K562 (cell line): ENCODE data around the gene ABAT. TPM values are rescaled to one million over a fixed set of nuclear protein-coding genes. Genes with fewer than 3 reads are reported as not detected.

Experiments
- ATAC-seq: fragments of 200-7000 bp; cut with Tn5 transposase; 3 replicates; pipeline ENCODE4 v1.9.1; 2020; ENCODE audit warnings: moderate library complexity
- BruUV-seq: library from RNA; stranded (reverse); fragments of 400-500 nt; replicated peaks from 2 replicates; lab custom pipeline; 2021; lab: Mats Ljungman, UMichigan
- CTCF ChIA-PET: fragments of 300-600 bp; formaldehyde crosslinking; extraction: SDS; loops from one replicate; lab custom pipeline; 2021; ENCODE audit warnings: low intra/inter-chr PET ratio; lab: Yijun Ruan, JAX
- POLR2A ChIA-PET: fragments of 300-600, 350-650 bp; sonication (Branson Sonifier 250); formaldehyde crosslinking; extraction: SDS; loops from one replicate; lab custom pipeline; 2021; ENCODE audit warnings: antibody characterized with exemption, inconsistent platforms; lab: Yijun Ruan, JAX
- DNase-seq, 4 experiments: peaks; one replicate each; pipeline versions ENCODE4 v3.0.0 to v3.0.0-alpha.2; 2011 to 2018; ENCODE audit warnings: low spot score in 3 of 4, mixed read lengths in 3 of 4; ENCODE audit errors: extremely low read depth in 1 of 4
- FAIRE-seq: peaks from 2 replicates; lab custom pipeline; 2011; peaks lifted over from hg19 to GRCh38; lab: Jason Lieb, UNC
- H2AFZ ChIP-seq: 2 replicates; pipeline ENCODE4 v1.6.0; 2011; ENCODE audit warnings: low read depth, low read length, control low read depth, inconsistent platforms
- H3K27ac ChIP-seq: fragments of 200-600 bp; 3 replicates; pipeline ENCODE4 v1.8.0; 2011; ENCODE audit warnings: low read depth, mild to moderate bottlenecking, control low read depth, inconsistent platforms, low read length, moderate library complexity, mixed read lengths; ENCODE audit errors: extremely low read depth
- H3K27me3 ChIP-seq, 2 experiments: fragments of 300-600 bp in 1 of 2; 2 replicates in 1 of 2; 3 replicates in 1 of 2; pipeline versions ENCODE4 v1.6.0 to v1.8.0; 2011; ENCODE audit warnings: inconsistent platforms in 2 of 2, low read length in 2 of 2, mild to moderate bottlenecking in 1 of 2, mixed read lengths in 1 of 2, moderate library complexity in 1 of 2; ENCODE audit not compliant: control insufficient read depth in 2 of 2, insufficient read depth in 2 of 2
- H3K36me3 ChIP-seq: fragments of 300-600 bp; 3 replicates; pipeline ENCODE4 v1.8.0; 2011; ENCODE audit warnings: mild to moderate bottlenecking, low read length, inconsistent platforms; ENCODE audit not compliant: control insufficient read depth, insufficient read depth
- H3K4me1 ChIP-seq, 2 experiments: fragments of 200-600 bp in 1 of 2; replicated peaks in 1 of 2; 2 replicates in 1 of 2; 3 replicates in 1 of 2; pipeline versions ENCODE4 v1.5.1 to v1.8.0; 2011; ENCODE audit warnings: inconsistent platforms in 2 of 2, low read length in 2 of 2, mild to moderate bottlenecking in 1 of 2, mixed read lengths in 1 of 2, moderate library complexity in 1 of 2; ENCODE audit not compliant: control insufficient read depth in 2 of 2, insufficient read depth in 2 of 2
- H3K4me2 ChIP-seq: 2 replicates; pipeline ENCODE4 v1.6.1; 2011; ENCODE audit warnings: low read length, control low read depth, inconsistent platforms, mixed read lengths; ENCODE audit not compliant: insufficient read depth
- H3K4me3 ChIP-seq: fragments of 200-600 bp; sonication (generic), shearing (Covaris generic); 2 replicates; pipeline ENCODE4 v1.5.1; 2016; ENCODE audit warnings: control low read depth, inconsistent platforms
- H3K79me2 ChIP-seq: fragments of 200-600 bp; 3 replicates; pipeline ENCODE4 v1.8.0; 2011; ENCODE audit warnings: low read length, inconsistent platforms; ENCODE audit not compliant: control insufficient read depth, insufficient read depth
- H3K9ac ChIP-seq, 2 experiments: 2 replicates each; pipeline versions ENCODE4 v1.6.0 to v1.6.1; 2011; ENCODE audit warnings: low read depth in 2 of 2, low read length in 2 of 2, control low read depth in 1 of 2, inconsistent platforms in 1 of 2, mild to moderate bottlenecking in 1 of 2, mixed read lengths in 1 of 2; ENCODE audit not compliant: insufficient read depth in 1 of 2
- H3K9me1 ChIP-seq: one replicate; pipeline ENCODE4 v1.6.0; 2011; ENCODE audit warnings: inconsistent platforms, mild to moderate bottlenecking, low read length, moderate library complexity; ENCODE audit not compliant: control insufficient read depth, insufficient read depth
- H3K9me3 ChIP-seq: replicated peaks from 2 replicates; pipeline ENCODE4 v1.5.1; 2011; ENCODE audit warnings: low read depth, low read length, inconsistent platforms; ENCODE audit not compliant: control insufficient read depth, insufficient read depth
- H4K20me1 ChIP-seq: replicated peaks from 2 replicates; pipeline ENCODE4 v1.6.1; 2011; ENCODE audit warnings: low read length, inconsistent platforms, mixed read lengths; ENCODE audit not compliant: control insufficient read depth, insufficient read depth
- KLF1 ChIP-seq: fragments of 450-650 bp; IDR thresholded peaks from 2 replicates; pipeline ENCODE4 v1.6.1; 2016; ENCODE audit warnings: missing genetic modification characterization, missing compliant biosample characterization
- MAFF ChIP-seq: IDR thresholded peaks from 2 replicates; pipeline ENCODE4 v1.6.1; 2012; ENCODE audit warnings: low read length, improper control_type of control experiment
- ZNF184 ChIP-seq: sonication (generic); formaldehyde crosslinking; IDR thresholded peaks from 2 replicates; pipeline ENCODE4 v1.5.0; 2020; ENCODE audit warnings: missing genetic modification reagents
- WGBS: fragments of 100-300 bp; shearing (Covaris generic); methylation state at CpG from one replicate; pipeline ENCODE4 v1.1.6; 2016; ENCODE audit warnings: low coverage, mixed read lengths; ENCODE audit not compliant: insufficient coverage; ENCODE audit errors: missing lambda C conversion rate; 5-methylcytosine and 5-hydroxymethylcytosine counted together
- in situ Hi-C: fragments of 300-500 bp; cut with MboI; formaldehyde crosslinking; loops from 4 replicates; pipeline ENCODE4 v1.15.0; 2018; ENCODE audit warnings: inconsistent platforms, mixed read lengths
- intact Hi-C: fragments of 100-400 bp; cut with micrococcal nuclease; formaldehyde crosslinking; loops from 2 replicates; pipeline ENCODE4 v1.14.2; 2022
- polyA plus RNA-seq, 8 experiments: library from polyadenylated mRNA; depleted of rRNA in 4 of 8; stranded (reverse) in 5 of 8; unstranded in 3 of 8; fragments of >200 nt; fragmentation: Nextera tagmentation in 2 of 8; fragmentation: Illumina TruSeq in 1 of 8; extraction: Ambion mirVana in 2 of 8; extraction: Trizol in 1 of 8; gene quantifications; 2 replicates each; pipeline versions ENCODE4 v1.2.1 to v1.2.3, GENCODE V29; 2011 to 2014; ENCODE audit warnings: inconsistent platforms in 1 of 8, missing spikeins in 1 of 8
- total RNA-seq, 7 experiments: library from RNA; depleted of rRNA in 6 of 7; stranded (reverse); fragments of >200 nt in 6 of 7; fragmentation: Illumina TruSeq in 2 of 7; extraction: Trizol in 2 of 7; gene quantifications; 2 replicates each; pipeline versions ENCODE4 v1.2.1 to v1.2.3, GENCODE V29; 2011 to 2021; ENCODE audit warnings: low replicate concordance in 1 of 7
- TF ChIP-seq, protein P1 (sequence below): fragments of 250-450 bp; sonication (Bioruptor Pico); IDR thresholded peaks from 2 replicates; pipeline ENCODE4 v1.5.0; 2022; ENCODE audit warnings: mild to moderate bottlenecking
- TF ChIP-seq, protein P2 (sequence below): sonication (generic); formaldehyde crosslinking; IDR thresholded peaks from 2 replicates; pipeline ENCODE4 v1.8.0; 2022; ENCODE audit warnings: missing genetic modification reagents, mild to moderate bottlenecking, moderate library complexity, borderline replicate concordance
- TF ChIP-seq, protein P3 (sequence below): fragments of 450-650 bp; IDR thresholded peaks from 2 replicates; pipeline ENCODE4 v1.6.1; 2017; ENCODE audit warnings: antibody characterized with exemption
- TF ChIP-seq, protein P4 (sequence below): fragments of 200-800 bp; sonication (Bioruptor generic); IDR thresholded peaks from 2 replicates; pipeline ENCODE4 v1.6.1; 2017; ENCODE audit warnings: missing genetic modification characterization, missing compliant biosample characterization

Gene ABAT
- total and polyA plus RNA-seq, 9 of the 15 experiments (the other 6 are each of a cell fraction or from before 2014, with no cell fraction given) = 0.01 to 0.49 (median 0.10) TPM

DNA sequence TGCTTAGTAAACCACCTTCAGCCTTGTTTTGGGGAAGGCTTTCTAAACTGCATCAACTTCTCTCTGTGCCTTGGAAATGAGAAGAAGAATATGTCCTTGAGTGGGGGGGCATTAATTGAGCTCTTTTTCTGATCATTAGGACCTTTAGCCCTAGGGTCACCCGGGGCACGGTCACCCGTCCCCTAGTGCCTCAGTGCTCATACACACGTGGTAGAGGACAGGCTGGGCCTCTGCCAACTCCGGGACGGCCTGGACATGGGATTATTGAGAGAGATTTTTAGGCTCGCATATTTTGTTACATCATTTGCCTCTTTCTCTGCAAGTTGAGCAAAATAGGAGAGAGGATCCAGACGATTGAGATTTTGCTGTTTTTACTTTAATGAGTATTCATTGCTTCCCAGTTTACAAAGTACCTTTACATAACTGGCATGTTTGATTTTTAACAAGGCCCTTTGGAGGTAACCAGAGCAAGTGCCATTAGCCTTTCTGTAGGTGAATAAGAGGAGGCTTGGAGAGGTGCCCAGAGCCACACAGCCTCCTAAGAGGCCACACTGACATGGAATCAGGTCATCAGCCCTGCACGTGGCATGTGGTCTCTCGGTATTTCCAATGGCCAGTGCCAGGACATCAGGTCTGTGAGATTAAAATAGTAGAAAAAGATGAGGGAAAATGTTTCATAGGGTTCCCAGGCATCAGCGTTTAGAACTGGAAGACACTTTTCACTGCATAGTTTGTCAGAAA, 134.4 kb downstream of the ABAT start:
- FAIRE-seq = no peak

More for the DNA sequence above, 134.4 kb downstream of the ABAT start:
- no peaks in the 10 kb centered on the region for H3K9me3 ChIP-seq
- H3K4me1 ChIP-seq = no peaks in the 10 kb centered on the region; a peak in 1 of 5 replicates
- no peaks in the 10 kb centered on the region; the same call in 1 of the 2 replicates for H4K20me1 ChIP-seq
- 89% methylated on average over 11 of the region's 11 CpGs for WGBS
- ATAC-seq = no peak
- no peak overlapping the region for H3K27ac ChIP-seq
- H3K4me2 ChIP-seq = no peak overlapping the region
- in situ Hi-C loops = no loop called here
- peaks cover 8% of the 10 kb centered on the region; the same call in 2 of the 3 replicates for H3K79me2 ChIP-seq
- no peaks in the 10 kb centered on the region for H3K27me3 ChIP-seq
- H2AFZ ChIP-seq = no peak overlapping the region
- H3K4me3 ChIP-seq = no peak overlapping the region
- no peak overlapping the region for H3K9ac ChIP-seq
- no TSS peak for BruUV-seq
- TF ChIP-seq KLF1 (no peak), ZNF184 (CRISPR knock-in tag) (no peak), MAFF (no peak)
- TF ChIP-seq, protein P1, sequence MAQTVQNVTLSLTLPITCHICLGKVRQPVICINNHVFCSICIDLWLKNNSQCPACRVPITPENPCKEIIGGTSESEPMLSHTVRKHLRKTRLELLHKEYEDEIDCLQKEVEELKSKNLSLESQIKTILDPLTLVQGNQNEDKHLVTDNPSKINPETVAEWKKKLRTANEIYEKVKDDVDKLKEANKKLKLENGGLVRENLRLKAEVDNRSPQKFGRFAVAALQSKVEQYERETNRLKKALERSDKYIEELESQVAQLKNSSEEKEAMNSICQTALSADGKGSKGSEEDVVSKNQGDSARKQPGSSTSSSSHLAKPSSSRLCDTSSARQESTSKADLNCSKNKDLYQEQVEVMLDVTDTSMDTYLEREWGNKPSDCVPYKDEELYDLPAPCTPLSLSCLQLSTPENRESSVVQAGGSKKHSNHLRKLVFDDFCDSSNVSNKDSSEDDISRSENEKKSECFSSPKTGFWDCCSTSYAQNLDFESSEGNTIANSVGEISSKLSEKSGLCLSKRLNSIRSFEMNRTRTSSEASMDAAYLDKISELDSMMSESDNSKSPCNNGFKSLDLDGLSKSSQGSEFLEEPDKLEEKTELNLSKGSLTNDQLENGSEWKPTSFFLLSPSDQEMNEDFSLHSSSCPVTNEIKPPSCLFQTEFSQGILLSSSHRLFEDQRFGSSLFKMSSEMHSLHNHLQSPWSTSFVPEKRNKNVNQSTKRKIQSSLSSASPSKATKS (CRISPR knock-in tag) = no peak
- TF ChIP-seq, protein P2, sequence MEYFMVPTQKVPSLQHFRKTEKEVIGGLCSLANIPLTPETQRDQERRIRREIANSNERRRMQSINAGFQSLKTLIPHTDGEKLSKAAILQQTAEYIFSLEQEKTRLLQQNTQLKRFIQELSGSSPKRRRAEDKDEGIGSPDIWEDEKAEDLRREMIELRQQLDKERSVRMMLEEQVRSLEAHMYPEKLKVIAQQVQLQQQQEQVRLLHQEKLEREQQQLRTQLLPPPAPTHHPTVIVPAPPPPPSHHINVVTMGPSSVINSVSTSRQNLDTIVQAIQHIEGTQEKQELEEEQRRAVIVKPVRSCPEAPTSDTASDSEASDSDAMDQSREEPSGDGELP (CRISPR knock-in tag) = no peak
- TF ChIP-seq, protein P3, sequence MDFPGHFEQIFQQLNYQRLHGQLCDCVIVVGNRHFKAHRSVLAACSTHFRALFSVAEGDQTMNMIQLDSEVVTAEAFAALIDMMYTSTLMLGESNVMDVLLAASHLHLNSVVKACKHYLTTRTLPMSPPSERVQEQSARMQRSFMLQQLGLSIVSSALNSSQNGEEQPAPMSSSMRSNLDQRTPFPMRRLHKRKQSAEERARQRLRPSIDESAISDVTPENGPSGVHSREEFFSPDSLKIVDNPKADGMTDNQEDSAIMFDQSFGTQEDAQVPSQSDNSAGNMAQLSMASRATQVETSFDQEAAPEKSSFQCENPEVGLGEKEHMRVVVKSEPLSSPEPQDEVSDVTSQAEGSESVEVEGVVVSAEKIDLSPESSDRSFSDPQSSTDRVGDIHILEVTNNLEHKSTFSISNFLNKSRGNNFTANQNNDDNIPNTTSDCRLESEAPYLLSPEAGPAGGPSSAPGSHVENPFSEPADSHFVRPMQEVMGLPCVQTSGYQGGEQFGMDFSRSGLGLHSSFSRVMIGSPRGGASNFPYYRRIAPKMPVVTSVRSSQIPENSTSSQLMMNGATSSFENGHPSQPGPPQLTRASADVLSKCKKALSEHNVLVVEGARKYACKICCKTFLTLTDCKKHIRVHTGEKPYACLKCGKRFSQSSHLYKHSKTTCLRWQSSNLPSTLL = no peak
- TF ChIP-seq, protein P4, sequence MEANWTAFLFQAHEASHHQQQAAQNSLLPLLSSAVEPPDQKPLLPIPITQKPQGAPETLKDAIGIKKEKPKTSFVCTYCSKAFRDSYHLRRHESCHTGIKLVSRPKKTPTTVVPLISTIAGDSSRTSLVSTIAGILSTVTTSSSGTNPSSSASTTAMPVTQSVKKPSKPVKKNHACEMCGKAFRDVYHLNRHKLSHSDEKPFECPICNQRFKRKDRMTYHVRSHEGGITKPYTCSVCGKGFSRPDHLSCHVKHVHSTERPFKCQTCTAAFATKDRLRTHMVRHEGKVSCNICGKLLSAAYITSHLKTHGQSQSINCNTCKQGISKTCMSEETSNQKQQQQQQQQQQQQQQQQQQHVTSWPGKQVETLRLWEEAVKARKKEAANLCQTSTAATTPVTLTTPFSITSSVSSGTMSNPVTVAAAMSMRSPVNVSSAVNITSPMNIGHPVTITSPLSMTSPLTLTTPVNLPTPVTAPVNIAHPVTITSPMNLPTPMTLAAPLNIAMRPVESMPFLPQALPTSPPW (CRISPR knock-in tag) = no peak
- ChIA-PET POLR2A (interaction anchor here (2.7 kb wide), 1 partner anchor 11 kb away, joined by 13 read pairs; no protein-coding TSS in a partner anchor), CTCF (no interaction called here)
- H3K9me1 ChIP-seq = no peaks in the 10 kb centered on the region
- intact Hi-C loops = no loop called here
- H3K36me3 ChIP-seq = peaks cover 99% of the 10 kb centered on the region
- no peak for DNase-seq
